ENCODE measurements around the gene OIP5. TPM values are rescaled to one million over a fixed set of nuclear protein-coding genes. Genes with fewer than 3 reads are reported as not detected.

The OIP5 gene
- total RNA-seq, 1 experiment from 2014 or later: 8.0 TPM

- Mint-ChIP-seq H3K27me3 (ENCODE audit: unreplicated experiment) (no peaks in the 10 kb centered on the region), H3K4me3 (ENCODE audit: low read depth, unreplicated experiment) (no peak overlapping the region), H3K36me3 (ENCODE audit: insufficient read depth, unreplicated experiment) (peaks cover 44% of the 10 kb centered on the region), H3K9me3 (ENCODE audit: low read depth, unreplicated experiment) (no peaks in the 10 kb centered on the region), H3K4me1 (ENCODE audit: low read depth, unreplicated experiment) (no peaks in the 10 kb centered on the region), H3K27ac (ENCODE audit: unreplicated experiment) (no peak overlapping the region)
- BruUV-seq (replicated peaks): no TSS peak
- DNase-seq: no peak
- intact Hi-C loops (cut with micrococcal nuclease; ENCODE audit: unreplicated experiment): no loop called here
- no peak for TF ChIP-seq CTCF (IDR thresholded peaks at IDR 0.05; ENCODE audit: unreplicated experiment)
- CTCF ChIA-PET: no interaction called here
Measured at GRCh38 chr15:41281236-41281635, 51.2 kb downstream of the OIP5 start.

DNA sequence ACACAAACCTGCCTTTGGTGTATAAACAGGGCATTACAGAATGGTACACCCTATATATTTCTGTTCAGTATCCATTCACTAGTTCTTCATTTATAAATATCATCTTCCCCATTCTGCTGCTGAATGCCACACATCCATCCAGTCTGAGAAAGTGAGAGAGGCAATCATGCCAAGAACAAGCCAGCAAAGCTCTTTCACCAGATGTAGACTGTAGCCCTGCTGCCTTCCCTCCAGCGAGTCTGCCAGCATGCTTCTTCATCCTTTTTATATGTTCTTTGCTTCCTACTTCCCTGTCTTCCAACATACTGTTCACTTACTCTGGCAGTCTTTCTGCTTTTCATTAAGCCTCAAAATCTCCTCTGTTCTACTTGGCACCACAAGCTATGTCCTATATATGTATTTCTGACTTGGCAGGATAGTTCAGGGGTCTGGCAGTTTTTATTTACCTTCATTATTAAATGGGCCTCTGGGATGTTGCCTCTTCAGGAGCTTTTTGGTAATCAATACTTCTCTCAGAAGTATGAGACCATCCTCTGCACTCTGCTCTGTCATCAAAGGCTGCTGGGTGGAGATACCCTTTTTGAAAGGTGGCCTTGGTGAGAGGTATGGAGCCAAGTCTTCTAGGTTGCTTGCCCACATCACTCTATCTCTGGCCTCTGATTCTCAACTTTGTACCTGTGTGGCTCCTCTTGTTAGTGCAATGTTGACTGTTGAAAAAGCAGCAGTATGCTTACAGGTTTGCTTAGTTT is 52.7 kb downstream of the OIP5 start:
- no peak for DNase-seq
- intact Hi-C loops (cut with micrococcal nuclease; ENCODE audit: unreplicated experiment): no loop called here
- CTCF ChIA-PET: no interaction called here
- Mint-ChIP-seq H3K4me1 (ENCODE audit: low read depth, unreplicated experiment) (no peaks in the 10 kb centered on the region), H3K27ac (ENCODE audit: unreplicated experiment) (no peak overlapping the region), H3K9me3 (ENCODE audit: low read depth, unreplicated experiment) (no peaks in the 10 kb centered on the region), H3K4me3 (ENCODE audit: low read depth, unreplicated experiment) (no peak overlapping the region), H3K36me3 (ENCODE audit: insufficient read depth, unreplicated experiment) (peaks cover 31% of the 10 kb centered on the region), H3K27me3 (ENCODE audit: unreplicated experiment) (no peaks in the 10 kb centered on the region)
- TF ChIP-seq CTCF (IDR thresholded peaks at IDR 0.05; ENCODE audit: unreplicated experiment): no peak
- no TSS peak for BruUV-seq (replicated peaks)

GRCh38 chr15:41278319-41278718 is 54.1 kb downstream of the OIP5 start:
- Mint-ChIP-seq H3K27me3 (ENCODE audit: unreplicated experiment) (no peaks in the 10 kb centered on the region), H3K36me3 (ENCODE audit: insufficient read depth, unreplicated experiment) (peaks cover 26% of the 10 kb centered on the region), H3K9me3 (ENCODE audit: low read depth, unreplicated experiment) (no peaks in the 10 kb centered on the region), H3K27ac (ENCODE audit: unreplicated experiment) (no peak overlapping the region), H3K4me1 (ENCODE audit: low read depth, unreplicated experiment) (no peaks in the 10 kb centered on the region), H3K4me3 (ENCODE audit: low read depth, unreplicated experiment) (no peak overlapping the region)
- CTCF ChIA-PET: no interaction called here
- intact Hi-C loops (cut with micrococcal nuclease; ENCODE audit: unreplicated experiment): no loop called here
- no peak for DNase-seq
- no peak for TF ChIP-seq CTCF (IDR thresholded peaks at IDR 0.05; ENCODE audit: unreplicated experiment)
- BruUV-seq (replicated peaks): no TSS peak

- peaks cover 17% of the 10 kb centered on the region for H3K36me3 Mint-ChIP-seq (ENCODE audit: insufficient read depth, unreplicated experiment)
- H3K4me3 Mint-ChIP-seq (ENCODE audit: low read depth, unreplicated experiment): no peak overlapping the region
- H3K9me3 Mint-ChIP-seq (ENCODE audit: low read depth, unreplicated experiment): no peaks in the 10 kb centered on the region
- H3K4me1 Mint-ChIP-seq (ENCODE audit: low read depth, unreplicated experiment): no peaks in the 10 kb centered on the region
- no peak overlapping the region for H3K27ac Mint-ChIP-seq (ENCODE audit: unreplicated experiment)
- peak; percentile 24 for DNase-seq
- CTCF ChIA-PET: no interaction called here
- no peaks in the 10 kb centered on the region for H3K27me3 Mint-ChIP-seq (ENCODE audit: unreplicated experiment)
- no peak for TF ChIP-seq CTCF (IDR thresholded peaks at IDR 0.05; ENCODE audit: unreplicated experiment)
- BruUV-seq (replicated peaks): no TSS peak
- intact Hi-C loops (cut with micrococcal nuclease; ENCODE audit: unreplicated experiment): no loop called here
Measured at GRCh38 chr15:41276831-41277230, 55.6 kb downstream of the OIP5 start.
